Keratinocyte (primary cell): ENCODE data around the gene TIMM50. TPM values are rescaled to one million over a fixed set of nuclear protein-coding genes. Genes with fewer than 3 reads are reported as not detected.

ENCODE experiments used
- DNase-seq: peaks from one replicate; pipeline ENCODE4 v3.0.0-alpha.2; 2011; ENCODE audit warnings: low read depth, missing footprints, low spot score
- FAIRE-seq: peaks from 2 replicates; lab custom pipeline; 2011; peaks lifted over from hg19 to GRCh38; lab: Jason Lieb, UNC
- H2AFZ ChIP-seq: 2 replicates; pipeline ENCODE4 v1.6.0; 2012; ENCODE audit warnings: low read length, control low read depth, inconsistent platforms; ENCODE audit not compliant: control insufficient read depth
- H3K27ac ChIP-seq: 2 replicates; pipeline ENCODE4 v1.5.1; 2011; ENCODE audit warnings: low read length; ENCODE audit not compliant: control insufficient read depth, insufficient read depth
- H3K27me3 ChIP-seq: 3 replicates; pipeline ENCODE4 v1.6.0; 2011; ENCODE audit warnings: low read length; ENCODE audit not compliant: control insufficient read depth, insufficient read depth; ENCODE audit errors: extremely low read depth
- H3K36me3 ChIP-seq, 2 experiments: 2 replicates in 1 of 2; 3 replicates in 1 of 2; pipeline ENCODE4 v1.5.1; 2011; ENCODE audit warnings: low read length in 2 of 2, mild to moderate bottlenecking in 1 of 2; ENCODE audit not compliant: control insufficient read depth in 2 of 2, insufficient read depth in 2 of 2; ENCODE audit errors: extremely low read depth in 1 of 2
- H3K4me1 ChIP-seq: 3 replicates; pipeline ENCODE4 v1.5.1; 2011; ENCODE audit warnings: low read length; ENCODE audit not compliant: control insufficient read depth, insufficient read depth; ENCODE audit errors: extremely low read depth
- H3K4me2 ChIP-seq: 3 replicates; pipeline ENCODE4 v1.6.0; 2011; ENCODE audit warnings: low read depth, low read length; ENCODE audit not compliant: control insufficient read depth, insufficient read depth; ENCODE audit errors: extremely low read depth
- H3K4me3 ChIP-seq, 3 experiments: fragments of 200-600 bp in 1 of 3; sonication (generic) in 1 of 3; 2 replicates in 2 of 3; 3 replicates in 1 of 3; pipeline ENCODE4 v1.5.1; 2011 to 2016; ENCODE audit warnings: low read length in 3 of 3, mild to moderate bottlenecking in 3 of 3, control low read depth in 2 of 3, inconsistent platforms in 1 of 3, low read depth in 1 of 3, mixed read lengths in 1 of 3, mixed run types in 1 of 3, moderate library complexity in 1 of 3; ENCODE audit not compliant: control insufficient read depth in 2 of 3, insufficient read depth in 2 of 3; ENCODE audit errors: extremely low read depth in 1 of 3
- H3K79me2 ChIP-seq: 2 replicates; pipeline ENCODE4 v1.6.0; 2012; ENCODE audit warnings: low read length; ENCODE audit not compliant: control insufficient read depth, insufficient read depth
- H3K9ac ChIP-seq: 3 replicates; pipeline ENCODE4 v1.6.0; 2011; ENCODE audit warnings: low read length; ENCODE audit not compliant: control insufficient read depth, insufficient read depth; ENCODE audit errors: extremely low read depth
- H3K9me1 ChIP-seq: 3 replicates; pipeline ENCODE4 v1.6.0; 2011; ENCODE audit warnings: low read length; ENCODE audit not compliant: control insufficient read depth, insufficient read depth; ENCODE audit errors: extremely low read depth
- H3K9me3 ChIP-seq: 2 replicates; pipeline ENCODE4 v1.5.1; 2012; ENCODE audit warnings: low read depth, low read length; ENCODE audit not compliant: control insufficient read depth
- H4K20me1 ChIP-seq: 3 replicates; pipeline ENCODE4 v1.6.0; 2011; ENCODE audit warnings: low read length; ENCODE audit not compliant: control insufficient read depth, insufficient read depth; ENCODE audit errors: extremely low read depth
- EZH2 ChIP-seq: IDR thresholded peaks from one replicate; pipeline ENCODE4 v1.6.1; 2012; ENCODE audit warnings: inconsistent platforms, mild to moderate bottlenecking, low read length, moderate library complexity
- dilution Hi-C: fragments of 300-500 bp; cut with MboI; formaldehyde crosslinking; loops from one replicate; pipeline ENCODE4 v1.7.0; 2020; ENCODE audit warnings: low sequenced_read_pairs; ENCODE audit not compliant: extremely low pct_ligation_motif_present
- polyA plus RNA-seq, 5 experiments: library from polyadenylated mRNA; depleted of rRNA in 3 of 5; stranded (reverse) in 3 of 5; stranded (forward) in 1 of 5; unstranded in 1 of 5; fragments of >200 nt; gene quantifications; 1 replicate in 1 of 5; 2 replicates in 3 of 5; 3 replicates in 1 of 5; pipeline versions ENCODE4 v1.2.1 to v1.2.3, GENCODE V29; 2011 to 2012; ENCODE audit warnings: missing spikeins in 2 of 5, low read depth in 1 of 5, low replicate concordance in 1 of 5
- TF ChIP-seq, protein P1 (sequence below), 3 experiments: IDR thresholded peaks in 1 of 3; conservative IDR thresholded peaks in 1 of 3; optimal IDR thresholded peaks in 1 of 3; 2 replicates in 2 of 3; 3 replicates in 1 of 3; pipeline versions ENCODE3 to v1.5.1; 2011; ENCODE audit warnings: low read length in 3 of 3, mild to moderate bottlenecking in 3 of 3, moderate library complexity in 2 of 3, control low read depth in 1 of 3, inconsistent platforms in 1 of 3; ENCODE audit not compliant: insufficient read depth in 2 of 3; ENCODE audit errors: extremely low read depth in 1 of 3

Gene TIMM50
- polyA plus RNA-seq, 1 donor (not counting 4 experiments of a cell fraction or from before 2014, with no cell fraction given): 85.5 TPM

DNA sequence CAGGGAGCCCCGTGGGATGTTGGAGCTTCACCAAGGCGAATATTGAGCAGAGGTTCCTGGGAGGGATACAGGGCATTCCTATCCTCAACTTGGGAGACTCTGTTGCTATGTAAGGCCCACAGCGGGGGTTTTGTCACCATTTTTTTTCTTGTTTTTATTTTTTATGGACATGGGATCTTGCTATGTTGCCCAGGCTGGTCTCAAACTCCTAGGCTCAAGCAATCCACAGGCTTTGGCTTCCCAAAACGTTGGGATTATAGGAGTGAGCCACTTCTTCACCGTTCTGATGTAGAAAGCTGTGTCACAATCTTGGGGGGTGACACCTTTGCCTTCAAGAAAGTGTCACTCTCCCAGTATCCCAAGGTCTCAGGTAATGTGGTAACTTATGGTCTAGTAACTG is 20.7 kb downstream of the TIMM50 start:
- no peak for FAIRE-seq
- TF ChIP-seq, protein P1, sequence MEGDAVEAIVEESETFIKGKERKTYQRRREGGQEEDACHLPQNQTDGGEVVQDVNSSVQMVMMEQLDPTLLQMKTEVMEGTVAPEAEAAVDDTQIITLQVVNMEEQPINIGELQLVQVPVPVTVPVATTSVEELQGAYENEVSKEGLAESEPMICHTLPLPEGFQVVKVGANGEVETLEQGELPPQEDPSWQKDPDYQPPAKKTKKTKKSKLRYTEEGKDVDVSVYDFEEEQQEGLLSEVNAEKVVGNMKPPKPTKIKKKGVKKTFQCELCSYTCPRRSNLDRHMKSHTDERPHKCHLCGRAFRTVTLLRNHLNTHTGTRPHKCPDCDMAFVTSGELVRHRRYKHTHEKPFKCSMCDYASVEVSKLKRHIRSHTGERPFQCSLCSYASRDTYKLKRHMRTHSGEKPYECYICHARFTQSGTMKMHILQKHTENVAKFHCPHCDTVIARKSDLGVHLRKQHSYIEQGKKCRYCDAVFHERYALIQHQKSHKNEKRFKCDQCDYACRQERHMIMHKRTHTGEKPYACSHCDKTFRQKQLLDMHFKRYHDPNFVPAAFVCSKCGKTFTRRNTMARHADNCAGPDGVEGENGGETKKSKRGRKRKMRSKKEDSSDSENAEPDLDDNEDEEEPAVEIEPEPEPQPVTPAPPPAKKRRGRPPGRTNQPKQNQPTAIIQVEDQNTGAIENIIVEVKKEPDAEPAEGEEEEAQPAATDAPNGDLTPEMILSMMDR (optimal IDR thresholded peaks at IDR 0.05 in 1 of 3, IDR thresholded peaks at IDR 0.05 in 1 of 3, conservative IDR thresholded peaks at IDR 0.05 in 1 of 3; ENCODE audit: extremely low read depth in 1 of 3, insufficient read depth in 2 of 3, low read length in 3 of 3): no peak
- TF ChIP-seq EZH2: no peak

DNA sequence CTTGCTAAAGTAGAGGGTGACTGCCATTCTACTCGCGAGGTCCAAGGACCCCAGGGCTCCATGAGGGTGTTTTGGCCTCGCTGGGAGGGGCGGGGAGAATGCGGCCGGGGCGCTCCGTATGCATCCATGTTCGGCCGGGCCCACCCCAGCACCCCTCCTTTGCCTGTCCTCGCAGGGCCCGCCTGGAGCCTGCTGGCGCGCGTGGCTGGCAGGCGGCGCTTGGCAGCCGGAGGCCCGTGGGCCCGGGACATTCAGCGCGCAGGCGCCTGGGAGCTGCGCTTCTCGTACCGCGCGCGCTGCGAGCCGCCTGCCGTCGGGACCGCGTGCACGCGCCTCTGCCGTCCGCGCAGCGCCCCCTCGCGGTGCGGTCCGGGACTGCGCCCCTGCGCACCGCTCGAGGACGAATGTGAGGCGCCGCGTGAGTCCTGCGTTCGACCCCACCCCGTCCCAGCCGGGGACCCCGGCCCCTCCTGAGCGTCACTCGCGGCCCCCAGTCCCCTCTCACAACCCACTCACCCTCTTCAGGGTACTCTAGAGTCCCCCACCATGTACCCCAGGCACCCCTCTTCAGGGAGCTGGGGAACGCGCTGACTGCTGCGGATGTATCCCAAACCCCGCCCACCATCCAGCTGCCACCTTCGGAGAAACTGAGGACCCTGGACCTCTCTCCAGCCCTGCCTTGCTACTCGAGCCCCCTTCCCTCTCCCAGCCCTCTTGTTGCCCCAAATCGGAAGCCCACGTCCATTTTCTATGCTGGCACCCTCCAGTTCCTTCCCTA is 22.2 kb downstream of the TIMM50 start:
- FAIRE-seq (no peak), DNase-seq (no peak)
- Histone ChIP-seq H3K27ac (no peak overlapping the region), H3K36me3 (no peaks in the 10 kb centered on the region), H3K79me2 (no peaks in the 10 kb centered on the region), H3K9me1 (peaks cover 2% of the 10 kb centered on the region), H3K9me3 (no peaks in the 10 kb centered on the region), H3K4me2 (no peak overlapping the region), H2AFZ (peak overlapping the region; percentile 12), H3K9ac (no peak overlapping the region), H3K4me1 (peaks cover 9% of the 10 kb centered on the region), H3K4me3 (no peak overlapping the region), H4K20me1 (no peaks in the 10 kb centered on the region), H3K27me3 (peaks cover 64% of the 10 kb centered on the region)
- dilution Hi-C loops: no loop called here
- TF ChIP-seq EZH2: no peak
- TF ChIP-seq, protein P1 (optimal IDR thresholded peaks at IDR 0.05 in 1 of 3, IDR thresholded peaks at IDR 0.05 in 1 of 3, conservative IDR thresholded peaks at IDR 0.05 in 1 of 3; ENCODE audit: extremely low read depth in 1 of 3, insufficient read depth in 2 of 3, low read length in 3 of 3): peak; percentile 57 to 89 (median 73)

More for the DNA sequence above, 20.7 kb downstream of the TIMM50 start:
- no peaks in the 10 kb centered on the region for H3K79me2 ChIP-seq
- H3K9ac ChIP-seq: no peak overlapping the region
- peaks cover 6% of the 10 kb centered on the region for H3K4me1 ChIP-seq
- no peaks in the 10 kb centered on the region for H3K9me3 ChIP-seq
- H3K4me3 ChIP-seq: no peak overlapping the region
- no peaks in the 10 kb centered on the region for H4K20me1 ChIP-seq
- H3K27ac ChIP-seq: no peak overlapping the region
- no peak overlapping the region for H3K4me2 ChIP-seq
- no peak for DNase-seq
- H3K9me1 ChIP-seq: peaks cover 2% of the 10 kb centered on the region
- H3K27me3 ChIP-seq: peaks cover 57% of the 10 kb centered on the region
- H2AFZ ChIP-seq: no peak overlapping the region
- dilution Hi-C loops: no loop called here
- no peaks in the 10 kb centered on the region for H3K36me3 ChIP-seq
